ENCODE results near the gene RIMBP2. TPM values are rescaled to one million over a fixed set of nuclear protein-coding genes. Genes with fewer than 3 reads are reported as not detected.

RIMBP2 gene
- total RNA-seq, 1 experiment from 2014 or later, result not detected

DNA sequence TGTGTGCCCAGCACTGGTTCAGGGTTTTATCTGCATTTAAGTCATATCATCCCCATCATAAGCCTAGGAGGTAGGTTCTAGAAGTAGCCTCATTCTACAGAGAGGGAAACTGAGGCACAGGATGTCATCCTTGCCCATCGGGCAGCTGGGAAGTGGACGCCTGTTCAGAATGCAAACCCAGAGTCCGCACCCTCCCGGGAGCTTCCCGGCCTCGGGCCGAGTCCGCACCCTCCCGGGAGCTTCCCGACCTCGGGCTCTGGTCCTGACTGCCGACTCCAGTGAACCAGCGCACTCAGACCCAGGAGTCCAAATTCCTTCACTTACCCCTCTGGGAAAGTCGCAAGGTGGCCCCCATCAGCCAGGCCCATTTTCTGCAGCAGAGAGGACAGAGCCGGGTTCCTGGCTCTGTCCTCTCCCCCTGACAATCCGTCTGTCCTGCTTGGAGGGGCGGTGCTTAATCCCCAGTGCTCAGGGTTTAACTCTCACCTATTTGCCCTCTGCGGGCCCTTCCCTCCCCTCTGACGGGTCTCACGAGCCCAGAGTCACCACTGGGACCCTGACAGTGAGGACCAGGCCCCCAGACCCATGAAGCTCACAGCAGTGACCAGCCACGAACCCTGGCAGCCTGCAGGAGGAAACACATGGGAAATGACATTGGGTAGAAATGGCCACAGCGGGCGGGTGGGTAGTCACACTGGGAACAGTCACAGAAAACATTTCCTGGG is 236.5 kb downstream of the RIMBP2 start:
- Mint-ChIP-seq H3K27ac (ENCODE audit: unreplicated experiment) (no peak overlapping the region), H3K4me1 (ENCODE audit: low read depth, unreplicated experiment) (no peaks in the 10 kb centered on the region), H3K27me3 (ENCODE audit: insufficient read depth, unreplicated experiment) (peaks cover 17% of the 10 kb centered on the region), H3K9me3 (ENCODE audit: unreplicated experiment) (no peaks in the 10 kb centered on the region), H3K36me3 (ENCODE audit: insufficient read depth, unreplicated experiment) (no peaks in the 10 kb centered on the region), H3K4me3 (ENCODE audit: unreplicated experiment) (no peak overlapping the region)
- intact Hi-C loops (cut with micrococcal nuclease; ENCODE audit: unreplicated experiment), result no loop called here
- no peak overlapping the region for H3K4me3 ChIP-seq (ENCODE audit: low read depth, low read length)
- H3K4me1 ChIP-seq, result no peaks in the 10 kb centered on the region
- ChIA-PET CTCF (no interaction called here), POLR2A (no interaction called here)
- H3K36me3 ChIP-seq (ENCODE audit: control insufficient read depth, insufficient read depth, low read length), result no peaks in the 10 kb centered on the region
- no peak for TF ChIP-seq CTCF (IDR thresholded peaks at IDR 0.05; ENCODE audit: insufficient read depth in 1 of 2, low read depth in 1 of 2, low read length in 1 of 2, severe bottlenecking in 1 of 2, unreplicated experiment in 1 of 2)
- DNase-seq, result no peak
- no peaks in the 10 kb centered on the region for H3K9me3 ChIP-seq
- BruUV-seq (replicated peaks), result no TSS peak
- H3K27me3 ChIP-seq (replicated peaks; ENCODE audit: control insufficient read depth, insufficient read depth, low read length), result no peaks in the 10 kb centered on the region; the same call in 1 of the 2 replicates

GRCh38 chr12:130478786-130479185 is 237.3 kb downstream of the RIMBP2 start:
- Histone ChIP-seq H3K9me3 (no peaks in the 10 kb centered on the region), H3K4me3 (ENCODE audit: low read depth, low read length) (no peak overlapping the region), H3K4me1 (no peaks in the 10 kb centered on the region), H3K27me3 (replicated peaks; ENCODE audit: control insufficient read depth, insufficient read depth, low read length) (no peaks in the 10 kb centered on the region; the same call in 1 of the 2 replicates), H3K36me3 (ENCODE audit: control insufficient read depth, insufficient read depth, low read length) (no peaks in the 10 kb centered on the region)
- peaks cover 21% of the 10 kb centered on the region for H3K27me3 Mint-ChIP-seq (ENCODE audit: insufficient read depth, unreplicated experiment)
- no peak for DNase-seq
- no peaks in the 10 kb centered on the region for H3K9me3 Mint-ChIP-seq (ENCODE audit: unreplicated experiment)
- no peaks in the 10 kb centered on the region for H3K36me3 Mint-ChIP-seq (ENCODE audit: insufficient read depth, unreplicated experiment)
- no peak overlapping the region for H3K4me3 Mint-ChIP-seq (ENCODE audit: unreplicated experiment)
- BruUV-seq (replicated peaks), result no TSS peak
- ChIA-PET POLR2A (no interaction called here), CTCF (no interaction called here)
- no peaks in the 10 kb centered on the region for H3K4me1 Mint-ChIP-seq (ENCODE audit: low read depth, unreplicated experiment)
- TF ChIP-seq CTCF (IDR thresholded peaks at IDR 0.05; ENCODE audit: insufficient read depth in 1 of 2, low read depth in 1 of 2, low read length in 1 of 2, severe bottlenecking in 1 of 2, unreplicated experiment in 1 of 2), result no peak
- H3K27ac Mint-ChIP-seq (ENCODE audit: unreplicated experiment), result no peak overlapping the region
- intact Hi-C loops (cut with micrococcal nuclease; ENCODE audit: unreplicated experiment), result no loop called here

GRCh38 chr12:130477701-130478100 is 238.4 kb downstream of the RIMBP2 start:
- no peak for TF ChIP-seq CTCF (IDR thresholded peaks at IDR 0.05; ENCODE audit: insufficient read depth in 1 of 2, low read depth in 1 of 2, low read length in 1 of 2, severe bottlenecking in 1 of 2, unreplicated experiment in 1 of 2)
- no peaks in the 10 kb centered on the region for H3K9me3 ChIP-seq
- POLR2A ChIA-PET, result no interaction called here
- CTCF ChIA-PET, result no interaction called here
- H3K4me1 ChIP-seq, result no peaks in the 10 kb centered on the region
- no peaks in the 10 kb centered on the region; the same call in 1 of the 2 replicates for H3K27me3 ChIP-seq (replicated peaks; ENCODE audit: control insufficient read depth, insufficient read depth, low read length)
- Mint-ChIP-seq H3K27me3 (ENCODE audit: insufficient read depth, unreplicated experiment) (peaks cover 22% of the 10 kb centered on the region), H3K9me3 (ENCODE audit: unreplicated experiment) (no peaks in the 10 kb centered on the region), H3K27ac (ENCODE audit: unreplicated experiment) (no peak overlapping the region), H3K36me3 (ENCODE audit: insufficient read depth, unreplicated experiment) (no peaks in the 10 kb centered on the region), H3K4me3 (ENCODE audit: unreplicated experiment) (no peak overlapping the region), H3K4me1 (ENCODE audit: low read depth, unreplicated experiment) (no peaks in the 10 kb centered on the region)
- intact Hi-C loops (cut with micrococcal nuclease; ENCODE audit: unreplicated experiment), result no loop called here
- no peak for DNase-seq
- no peak overlapping the region for H3K4me3 ChIP-seq (ENCODE audit: low read depth, low read length)
- no peaks in the 10 kb centered on the region for H3K36me3 ChIP-seq (ENCODE audit: control insufficient read depth, insufficient read depth, low read length)
- BruUV-seq (replicated peaks), result no TSS peak

Measured in Caco-2 (cell line).